GM18502 (cell line): ENCODE data around the gene SHH.
"Not testable (repeated sequence)": the region's sequence is repeated elsewhere in the genome, so short reads cannot be mapped to it uniquely, and the experiment has no call there.

ENCODE experiments used
- ATAC-seq: cut with Tn5 transposase; IDR thresholded peaks from one replicate; pipeline ENCODE4 v1.9.1; 2021; ENCODE audit warnings: mild to moderate bottlenecking; ENCODE audit not compliant: unreplicated experiment, poor library complexity

The SHH gene

DNA sequence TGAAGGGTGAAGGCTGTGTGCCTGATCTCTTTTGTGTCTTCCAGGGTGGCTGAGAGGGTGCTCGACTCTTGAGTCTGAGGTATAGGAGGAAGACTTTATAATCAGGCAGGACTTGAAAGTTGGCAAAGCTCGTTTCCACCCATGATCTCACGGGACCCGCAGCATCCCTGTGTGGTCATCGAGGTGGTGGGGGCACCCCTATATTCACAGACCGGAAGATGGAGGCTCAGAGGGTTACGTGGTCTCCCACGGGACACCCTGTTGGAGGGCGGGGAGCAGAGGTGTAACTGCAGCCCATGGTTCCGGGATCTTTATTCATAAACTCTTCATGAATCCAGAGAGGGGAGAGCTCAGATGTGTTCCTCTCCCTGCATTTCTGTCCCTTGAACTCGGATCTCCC, 9.6 kb upstream of the SHH start:
- ATAC-seq = no peak

DNA sequence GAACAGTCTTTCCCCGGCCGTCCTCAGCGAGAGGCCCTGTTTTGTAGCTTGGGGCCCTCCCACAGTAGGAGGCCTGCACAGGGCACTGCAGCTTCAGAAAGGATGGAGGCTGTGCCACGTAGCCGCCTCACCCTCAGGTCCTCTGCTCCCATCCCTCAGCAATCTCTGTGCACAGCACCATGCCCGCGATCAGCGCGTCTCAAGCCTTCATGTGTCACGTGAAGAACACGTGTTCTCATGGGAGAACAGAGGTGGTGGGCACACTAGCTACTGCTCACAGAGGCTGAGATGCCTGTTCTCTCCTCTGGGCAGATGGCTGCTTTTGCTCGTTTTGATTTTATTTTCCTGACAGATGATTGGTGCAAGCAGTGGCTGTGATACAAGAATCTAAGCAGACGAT, 8.5 kb upstream of the SHH start:
- no peak for ATAC-seq

DNA sequence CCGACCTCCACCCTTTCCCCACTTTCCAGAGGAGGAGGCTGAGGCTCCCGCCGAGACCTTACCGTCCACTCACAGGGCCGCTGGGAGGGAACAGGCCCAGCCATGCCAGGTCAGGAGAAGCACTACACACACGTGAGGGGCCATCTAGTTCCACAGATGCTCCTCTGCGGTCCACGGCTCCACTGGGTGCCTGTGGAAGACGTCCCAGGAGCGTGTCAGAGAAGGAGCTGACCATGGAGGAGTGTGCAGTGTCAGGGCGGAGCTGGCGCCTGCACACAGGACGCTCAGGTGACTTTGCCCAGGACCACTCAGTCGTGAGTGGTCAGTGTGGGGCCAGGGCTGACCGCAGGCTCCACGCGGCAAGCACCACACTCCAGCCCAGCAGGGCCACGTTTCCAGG, 8.0 kb upstream of the SHH start:
- ATAC-seq = no peak

DNA sequence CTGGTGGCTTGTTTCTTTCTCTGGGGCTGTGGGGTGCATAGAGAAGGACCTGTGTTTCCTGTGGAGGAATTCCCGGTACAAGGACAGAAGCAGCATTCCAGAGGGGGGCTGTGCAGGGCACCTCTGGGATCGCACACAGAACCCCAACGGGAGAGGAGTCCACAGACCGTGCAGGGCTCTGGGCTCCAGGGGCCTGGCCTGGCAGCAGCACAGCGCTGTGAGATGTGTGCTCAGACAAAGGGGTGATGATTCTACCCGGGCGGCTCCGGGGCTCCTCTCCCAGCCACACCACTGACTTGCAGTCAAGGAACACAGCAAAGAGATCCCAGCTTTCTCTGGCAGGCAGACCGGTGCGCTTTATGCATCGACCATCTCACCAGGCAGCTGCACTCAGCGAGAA, 6.9 kb upstream of the SHH start:
- no peak for ATAC-seq

DNA sequence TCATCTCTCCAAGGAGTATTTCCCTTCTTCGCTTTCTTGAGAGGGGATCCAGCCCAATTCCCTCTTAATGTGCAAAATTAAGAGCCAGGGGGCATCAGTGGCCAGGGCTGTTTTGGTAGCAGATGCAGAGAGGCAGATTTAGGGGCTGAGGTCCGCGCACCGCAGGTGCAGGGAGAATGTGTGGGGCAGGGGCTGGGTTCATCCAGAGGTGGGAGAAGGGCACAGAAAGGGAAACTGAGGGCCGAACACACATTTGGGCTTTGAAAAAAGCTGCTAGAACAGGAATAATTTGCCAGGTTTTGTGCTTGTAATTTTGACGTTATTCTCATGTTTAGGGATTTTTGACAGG, 6.5 kb upstream of the SHH start:
- ATAC-seq = no peak

DNA sequence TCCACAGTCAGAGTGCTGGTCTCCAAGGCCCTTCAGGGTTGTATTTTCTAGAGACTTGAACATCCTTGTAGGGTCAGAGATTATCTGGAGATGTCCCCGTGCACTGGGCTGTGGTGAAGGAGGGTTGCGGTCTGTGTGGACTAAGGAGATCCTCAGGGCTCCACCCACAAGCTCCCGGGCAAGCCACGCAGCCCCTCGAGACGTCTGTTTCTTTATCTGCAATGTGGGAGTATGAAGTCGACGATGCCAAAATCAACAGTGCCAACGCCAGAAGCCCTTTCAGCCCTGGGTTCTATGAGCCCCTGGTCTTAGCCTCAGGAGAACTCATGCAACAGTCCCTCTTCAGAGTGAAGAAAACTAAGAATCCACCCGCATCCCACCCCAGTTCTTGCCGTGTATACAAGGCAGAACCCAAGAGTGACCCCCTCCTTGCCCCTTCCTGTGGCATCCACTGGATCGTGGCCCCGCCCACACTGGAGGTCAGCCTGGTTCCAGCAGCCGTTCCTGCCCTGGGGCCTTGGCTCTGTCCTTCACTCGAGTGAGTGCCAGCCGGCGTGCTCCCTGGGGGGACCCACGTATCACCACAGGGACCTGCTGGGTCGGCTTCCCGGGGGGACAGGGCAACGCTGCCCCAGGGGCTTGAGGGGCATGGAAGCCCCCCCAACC, 6.0 kb upstream of the SHH start:
- no peak for ATAC-seq

DNA sequence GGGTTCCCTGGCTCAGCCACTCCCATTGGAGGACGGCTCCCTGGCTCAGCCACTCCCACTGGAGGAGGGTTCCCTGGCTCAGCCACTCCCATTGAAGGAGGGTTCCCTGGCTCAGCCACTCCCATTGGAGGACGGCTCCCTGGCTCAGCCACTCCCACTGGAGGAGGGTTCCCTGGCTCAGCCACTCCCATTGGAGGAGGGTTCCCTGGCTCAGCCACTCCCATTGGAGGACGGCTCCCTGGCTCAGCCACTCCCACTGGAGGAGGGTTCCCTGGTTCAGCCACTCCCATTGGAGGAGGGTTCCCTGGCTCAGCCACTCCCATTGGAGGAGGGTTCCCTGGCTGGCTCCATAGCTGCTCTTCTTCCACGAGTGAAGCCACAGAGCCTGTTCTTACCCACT, 5.3 kb upstream of the SHH start:
- not testable (repeated sequence) for ATAC-seq

DNA sequence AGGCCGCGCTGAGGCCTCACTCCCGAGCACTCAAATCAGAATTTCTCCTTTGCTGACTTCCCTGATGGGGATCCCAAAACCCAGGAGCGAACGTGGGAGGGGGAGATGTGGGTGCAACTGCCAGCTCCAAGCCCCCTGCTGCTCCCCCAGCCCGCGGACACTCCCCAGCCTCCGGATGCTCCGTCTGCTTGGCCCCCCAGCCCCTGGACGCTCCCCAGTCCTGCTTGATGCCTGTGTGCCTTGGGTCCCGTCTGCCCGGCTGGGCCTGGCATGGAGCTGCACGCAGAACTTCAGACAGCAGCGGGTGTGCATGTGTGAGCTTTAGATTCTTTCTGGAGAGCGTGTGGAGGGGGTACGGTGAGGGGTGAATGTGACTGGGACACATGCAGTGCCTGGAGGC, 4.7 kb upstream of the SHH start:
- no peak for ATAC-seq

DNA sequence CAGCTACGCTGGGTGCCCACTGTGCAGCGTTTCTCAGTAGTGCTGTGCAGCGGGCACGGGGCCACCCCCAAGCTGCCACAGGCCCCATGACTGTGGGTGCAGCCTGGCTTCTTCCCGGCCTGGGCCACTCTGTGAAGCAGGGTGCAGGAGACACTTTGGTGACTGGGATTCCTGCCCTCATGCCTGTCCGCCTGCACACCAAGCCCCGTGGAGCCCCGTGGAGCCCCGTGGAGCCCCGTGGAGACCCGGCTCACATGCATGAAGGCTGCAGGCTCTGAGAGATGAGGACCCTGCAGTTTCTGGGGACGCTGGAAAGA, 3.9 kb upstream of the SHH start:
- ATAC-seq = no peak

DNA sequence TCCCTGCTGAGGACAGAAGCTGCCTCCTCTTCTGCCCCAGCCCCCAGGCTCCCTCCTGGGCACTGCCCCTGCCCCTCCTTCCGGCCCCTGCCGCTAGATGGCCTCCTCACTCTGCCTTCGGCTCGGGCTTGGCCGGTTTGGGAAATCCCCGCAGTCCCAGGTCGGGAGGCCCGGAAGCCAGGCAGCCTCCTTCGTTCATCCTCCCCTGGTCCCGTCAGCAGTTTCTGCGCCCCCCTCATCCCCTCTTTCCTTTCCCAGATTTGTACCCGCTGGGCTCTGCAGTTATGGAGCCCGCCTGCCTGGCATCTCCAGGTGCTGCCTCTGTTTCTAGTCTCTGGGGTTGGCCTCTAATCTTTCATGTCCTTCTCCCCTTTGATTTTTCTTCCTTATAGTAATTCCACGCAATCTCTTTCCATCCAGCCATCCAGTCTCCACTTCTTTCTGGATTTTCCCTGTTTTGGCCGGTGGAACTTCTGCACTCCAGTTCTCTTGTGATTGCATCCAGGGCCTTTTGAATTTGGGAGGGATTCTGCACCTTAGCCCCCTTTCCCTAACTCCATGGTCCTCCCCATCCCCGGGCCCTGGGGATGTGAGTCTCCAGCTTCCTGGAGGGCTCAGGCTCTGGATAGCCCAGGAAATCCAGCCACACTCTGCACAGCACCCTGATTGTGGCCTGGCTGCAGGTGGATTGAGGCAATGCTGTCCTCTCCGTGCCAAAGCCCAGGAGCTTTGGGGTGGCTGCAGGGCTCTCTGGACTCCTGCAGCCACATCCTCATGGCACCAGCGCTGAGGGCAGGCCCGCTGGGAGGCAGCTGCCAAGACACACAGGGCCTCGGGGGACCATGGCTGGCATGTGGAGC, 3.3 kb upstream of the SHH start:
- peak; percentile 91 for ATAC-seq

DNA sequence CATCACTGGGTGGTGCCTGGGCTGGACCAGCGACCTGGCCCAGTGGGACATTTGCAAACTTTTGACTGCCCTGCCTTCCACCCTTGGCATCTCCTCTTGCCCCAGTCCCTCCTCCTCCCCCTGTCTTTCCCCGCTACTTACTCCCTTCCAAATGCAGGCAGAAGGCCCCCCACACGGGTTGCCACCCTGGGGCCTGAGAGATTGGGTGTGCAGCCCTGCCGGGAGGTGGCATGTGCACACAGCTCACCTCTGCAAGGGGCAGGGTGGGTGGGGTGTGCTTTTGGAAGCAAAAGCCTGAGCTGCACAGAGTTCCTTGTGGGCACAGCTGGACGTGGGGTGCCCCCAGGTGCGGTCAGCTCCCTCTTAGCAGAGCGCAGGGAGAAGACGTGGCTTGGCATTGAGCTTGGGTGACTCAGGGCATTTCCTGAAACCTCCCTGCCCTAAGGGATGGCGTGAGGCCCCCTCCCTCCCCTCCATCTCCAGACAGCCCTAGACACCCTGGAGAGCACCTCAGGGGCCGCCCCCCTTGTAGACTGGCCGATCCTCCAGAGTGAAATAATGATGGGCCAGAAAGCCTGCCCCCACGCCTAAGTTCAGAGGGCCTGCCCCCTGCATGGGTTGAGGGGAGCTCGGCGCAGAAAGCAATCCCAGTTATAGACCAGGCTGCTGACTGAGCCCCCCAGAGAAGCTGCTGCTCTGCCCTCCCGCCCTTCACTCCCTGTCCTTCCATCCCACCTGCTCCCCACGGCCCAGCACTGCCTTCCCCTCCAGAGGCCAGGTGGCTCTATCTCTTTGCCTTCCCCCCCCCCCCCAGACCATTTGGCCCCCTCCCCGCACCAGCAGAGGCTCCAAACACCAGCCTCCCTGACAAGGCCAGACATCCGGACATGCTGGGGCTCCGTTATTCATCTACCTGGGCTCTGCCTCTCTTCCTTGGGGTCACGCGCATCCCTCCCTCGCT, 2.3 kb upstream of the SHH start:
- no peak for ATAC-seq

DNA sequence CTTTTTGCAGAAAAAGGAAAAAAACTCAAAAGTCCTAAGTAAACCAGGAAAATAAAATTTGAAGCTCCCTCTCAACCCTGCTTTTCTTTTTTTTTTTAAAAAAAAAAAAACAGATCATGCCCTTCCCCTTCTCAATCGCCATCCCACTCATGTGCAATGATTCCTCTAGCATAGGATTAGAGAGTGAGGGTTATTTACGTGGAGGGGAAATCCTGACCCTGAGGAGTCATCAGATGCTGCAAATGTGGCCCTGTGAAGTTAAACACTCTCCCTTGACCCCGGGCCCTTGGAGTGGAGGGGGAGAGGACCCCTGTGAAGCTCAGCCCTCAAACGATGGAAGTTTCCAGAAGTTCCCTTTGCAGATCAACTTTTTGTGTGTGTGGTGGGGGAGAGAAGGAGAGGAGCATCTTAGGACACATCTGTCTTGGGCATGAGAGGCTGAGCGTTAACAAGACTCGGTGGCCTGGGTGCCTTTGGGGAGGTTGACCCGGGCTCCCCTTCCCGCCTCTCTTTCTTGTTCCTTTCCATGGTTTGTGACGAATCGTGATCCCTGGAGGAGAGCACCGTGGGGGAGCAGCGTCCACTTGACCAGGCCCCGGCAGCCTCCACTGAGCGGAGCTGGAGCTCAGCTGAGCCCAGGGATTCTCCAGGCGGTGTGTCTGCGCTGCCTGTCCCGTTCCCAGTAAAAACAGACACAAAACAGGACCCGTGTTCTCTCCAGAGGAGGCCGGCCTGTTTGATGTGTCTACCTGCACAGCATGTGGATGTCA, 1.5 kb upstream of the SHH start:
- no peak for ATAC-seq

DNA sequence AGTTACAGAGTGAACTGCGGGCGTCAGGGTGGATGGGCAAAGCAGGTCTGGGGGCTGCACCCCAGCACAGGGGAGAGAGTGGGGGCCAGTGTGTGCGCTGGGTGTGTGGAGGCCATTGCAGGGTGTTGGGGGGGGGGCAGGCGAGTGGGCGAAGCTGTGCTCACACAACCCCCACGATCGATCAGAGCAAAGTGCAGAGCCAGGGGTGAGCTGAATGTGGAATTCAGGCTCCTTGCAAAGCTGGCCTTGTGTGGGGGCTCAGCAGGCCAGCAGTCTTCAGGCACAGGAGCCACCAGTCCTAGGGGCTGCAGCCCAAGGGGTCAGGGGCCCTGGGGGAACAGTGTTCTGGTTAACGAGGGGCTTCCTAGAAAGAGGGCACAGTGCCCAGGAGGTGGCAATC, 862 bp upstream of the SHH start:
- no peak for ATAC-seq

DNA sequence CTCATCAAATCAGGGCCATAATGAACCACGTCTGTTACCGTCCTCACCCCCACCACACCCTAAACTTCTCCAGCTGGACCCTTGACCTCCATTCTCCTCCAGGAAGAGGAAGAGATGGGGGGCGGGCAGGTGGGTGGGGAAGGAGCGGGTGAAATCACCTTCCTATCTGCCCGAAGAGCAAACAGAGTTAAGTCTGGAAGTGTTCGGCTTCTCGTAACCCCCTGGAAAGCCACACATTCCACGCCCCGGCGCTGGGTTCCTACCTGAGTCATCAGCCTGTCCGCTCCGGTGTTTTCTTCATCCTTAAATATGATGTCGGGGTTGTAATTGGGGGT, 736 bp downstream of the SHH start:
- ATAC-seq = no peak

DNA sequence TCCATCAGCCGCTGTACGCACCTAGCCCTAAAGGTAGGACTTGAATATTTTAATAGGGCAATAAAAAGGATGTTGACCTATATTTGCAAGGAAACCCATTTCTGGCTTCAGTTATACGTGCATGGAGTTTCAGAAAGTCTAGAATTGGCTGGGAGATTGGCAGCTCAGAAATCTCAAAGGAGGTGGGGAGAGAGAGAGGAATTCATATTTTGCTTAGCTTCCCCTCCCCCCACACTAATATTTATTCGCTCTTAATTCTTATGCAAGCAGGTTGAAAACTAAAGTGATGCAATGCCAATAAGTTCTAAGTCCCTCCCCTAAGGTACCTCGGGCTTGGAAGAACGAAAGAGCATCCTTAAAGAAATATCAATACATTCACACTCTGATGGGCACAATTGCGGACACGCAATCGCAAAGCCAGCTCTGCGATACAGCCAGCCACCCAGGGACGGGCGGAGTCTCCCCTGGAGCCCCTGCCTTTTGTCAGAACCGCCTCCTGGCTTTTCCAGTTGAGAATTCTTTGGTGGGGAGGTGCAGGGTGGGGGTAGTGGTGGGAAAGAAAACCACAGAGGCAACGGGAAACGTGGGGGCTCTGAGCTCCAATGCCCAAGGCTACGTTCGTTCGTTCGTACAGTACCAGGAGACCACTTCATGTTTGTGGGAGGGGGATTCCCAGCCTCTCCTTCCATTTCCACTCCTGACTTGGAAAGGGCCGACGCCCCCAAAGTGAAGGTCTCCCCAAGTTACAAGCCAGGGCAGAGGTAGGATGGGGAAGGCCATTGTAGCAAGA, 1.3 kb downstream of the SHH start:
- ATAC-seq = no peak

DNA sequence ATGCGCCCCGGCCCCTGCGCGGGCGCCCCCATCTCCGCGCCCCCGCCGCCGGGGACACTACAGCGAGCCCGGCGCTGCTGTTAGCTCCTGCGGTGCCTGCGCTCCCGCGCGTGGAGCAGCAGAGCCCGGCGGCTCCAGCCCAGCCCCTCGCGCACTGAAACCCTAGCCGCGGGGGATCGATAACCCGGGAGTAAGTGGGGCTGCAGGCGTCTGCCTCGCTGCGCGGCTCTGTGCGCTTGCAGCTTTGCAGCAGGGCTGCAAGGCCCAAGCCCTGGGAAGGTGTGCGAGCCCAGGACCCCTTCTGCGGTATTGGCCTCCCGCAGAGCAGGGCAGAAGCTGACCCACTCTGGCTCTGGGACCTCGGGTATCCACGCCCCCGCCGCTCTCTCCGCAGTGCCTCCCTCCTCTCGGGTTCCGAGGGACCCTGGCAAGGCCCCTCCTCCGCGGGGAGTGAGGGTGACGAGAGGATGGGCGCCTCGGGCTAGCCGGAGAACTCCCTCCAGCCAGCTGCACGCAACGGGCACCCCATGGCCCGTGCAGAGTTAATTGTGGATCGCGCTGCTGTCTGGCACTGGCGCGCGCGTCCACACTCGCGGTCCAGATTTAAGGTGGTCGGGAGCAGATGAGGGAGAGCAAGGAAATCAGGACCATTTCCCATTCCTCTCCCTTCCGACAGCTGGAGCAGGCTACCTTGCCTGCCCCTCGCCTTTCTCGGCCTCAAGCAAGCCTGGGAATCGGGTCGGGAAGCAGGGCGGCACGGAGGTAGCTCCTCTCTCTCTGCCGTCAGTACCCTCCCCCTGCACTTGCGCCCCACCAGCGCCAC, 2.1 kb downstream of the SHH start:
- ATAC-seq = no peak

DNA sequence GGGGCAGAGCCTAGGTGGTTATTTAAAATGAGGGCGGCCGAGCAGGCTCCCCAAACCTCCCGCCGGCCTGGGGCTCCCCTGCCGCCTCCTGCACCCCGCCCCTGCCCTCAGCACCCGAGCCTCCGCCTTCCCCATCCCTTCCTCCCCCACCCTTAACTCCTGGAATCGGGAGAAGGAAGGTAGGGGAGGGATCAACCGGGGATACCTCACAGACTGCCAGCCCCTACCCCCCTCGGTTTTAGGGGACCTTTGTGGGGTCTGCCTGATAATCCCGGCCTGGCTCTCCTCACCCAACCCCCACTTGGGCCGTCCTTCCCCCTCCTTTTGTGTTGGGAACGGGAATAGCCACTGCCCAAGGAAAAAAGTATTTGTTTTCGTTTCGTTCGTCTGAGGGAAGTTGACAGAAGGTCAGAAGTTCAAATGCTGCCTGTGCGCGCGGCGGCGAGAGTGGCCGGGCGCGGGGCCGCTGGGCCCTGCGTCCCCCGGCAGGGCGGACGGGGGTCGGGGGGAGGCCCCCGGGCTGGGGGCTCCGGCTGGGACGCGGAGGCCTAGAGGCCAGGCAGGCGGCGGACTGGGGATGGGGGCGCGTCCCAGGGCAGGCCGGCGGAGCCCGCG, 2.8 kb downstream of the SHH start:
- no peak for ATAC-seq

DNA sequence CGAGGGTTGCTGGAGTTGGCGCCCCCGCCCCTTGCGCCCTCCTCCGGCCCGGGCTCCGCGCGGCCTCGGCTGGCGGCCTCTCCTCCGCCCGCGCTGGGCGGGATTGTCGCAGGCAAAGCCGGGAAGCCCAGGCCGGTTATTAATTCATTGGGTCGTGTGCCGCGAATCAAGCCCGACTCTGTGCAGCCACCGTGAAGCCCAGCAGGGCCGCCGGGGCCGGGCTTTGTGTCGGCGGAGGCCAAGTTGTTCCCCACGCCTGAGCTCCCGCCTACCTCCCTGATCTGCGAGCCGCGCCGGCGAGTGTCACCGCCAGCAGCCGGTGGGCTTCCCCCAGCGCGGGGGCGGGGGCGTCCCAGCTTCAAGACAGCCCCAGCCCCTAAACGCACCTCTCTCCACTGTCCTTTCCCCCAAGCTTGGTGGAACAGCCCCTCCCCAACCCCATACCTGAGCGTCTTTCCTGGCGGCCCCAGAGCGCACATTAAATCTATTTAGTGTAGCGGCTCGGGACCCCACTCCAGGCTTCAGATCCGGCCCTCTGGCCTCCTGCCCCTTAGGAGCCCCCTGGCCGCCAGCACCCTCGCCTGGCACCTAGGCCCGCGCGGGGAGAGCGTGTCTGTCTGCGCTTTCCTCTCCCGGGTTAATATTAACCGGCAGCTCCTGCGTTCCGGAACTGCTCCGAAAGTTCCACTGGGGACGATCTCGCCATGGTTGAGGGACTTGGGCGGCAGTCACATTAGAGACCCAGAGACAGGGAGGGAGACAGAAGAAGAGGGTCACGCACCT, 3.5 kb downstream of the SHH start:
- no peak for ATAC-seq
